ENCODE results near the gene KIAA1549. TPM values are rescaled to one million over a fixed set of nuclear protein-coding genes. Genes with fewer than 3 reads are reported as not detected.
"Not testable (repeated sequence)": the region's sequence is repeated elsewhere in the genome, so short reads cannot be mapped to it uniquely, and the experiment has no call there.

KIAA1549 gene
- 1 to 10 TPM in 1 of 2 donors, under 1 TPM in 1; 0.93 to 1.7 TPM for total RNA-seq

DNA sequence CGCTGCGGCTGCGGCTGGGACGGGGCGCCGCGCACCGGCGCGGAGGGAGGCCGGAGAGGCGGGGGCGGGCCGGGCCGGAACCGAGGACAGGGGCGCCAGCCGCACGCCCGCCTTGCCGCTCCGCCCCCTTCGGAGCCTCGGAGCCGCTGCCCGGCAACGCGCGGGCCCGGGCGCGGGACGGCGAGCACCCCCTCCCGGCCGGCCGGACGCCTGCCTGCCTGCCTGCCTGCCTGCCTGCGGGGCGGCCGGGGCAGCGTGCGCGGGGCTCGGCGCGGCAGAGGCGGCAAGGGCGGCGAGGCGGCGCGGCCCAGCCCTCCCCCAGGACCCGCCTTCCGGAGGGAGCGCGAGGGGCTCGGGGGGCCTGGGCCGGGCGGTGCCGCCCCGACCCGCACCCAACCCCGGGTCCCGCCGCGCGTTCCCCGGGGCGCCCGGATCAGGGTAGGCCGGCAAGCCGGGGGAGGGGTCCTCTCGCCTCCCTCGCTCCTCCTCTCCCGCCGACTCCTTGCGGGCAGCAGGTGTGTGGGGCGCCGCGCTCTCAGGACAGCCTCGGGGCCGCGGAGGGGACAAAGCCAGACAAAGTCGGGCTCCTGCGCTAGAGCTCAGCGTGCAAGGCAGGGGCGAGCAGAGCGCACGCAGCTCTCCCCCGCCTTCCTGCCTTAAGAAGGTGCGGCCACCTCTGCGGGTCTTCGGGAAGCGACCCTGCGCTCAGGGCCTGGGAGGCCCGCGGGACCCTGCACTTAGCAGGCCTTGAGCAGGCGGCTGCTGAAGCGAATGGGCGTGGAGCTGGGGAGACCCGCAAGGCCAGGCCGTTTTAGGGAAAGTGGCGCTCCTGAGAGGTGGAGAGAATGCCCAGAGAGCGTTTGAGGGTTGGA lies at the start of gene KIAA1549:
Gene KIAA1549, minus strand, starts transcription at position 58 of the 872 bp plus-strand sequence. CDS start 120 bp downstream, outside the sequence.
- H3K27ac Mint-ChIP-seq: peak within 1 kb of the TSS; percentile 58
- peak within 1 kb of the TSS; percentile 92 to 93 for H3K4me3 Mint-ChIP-seq
- H3K9me3 Mint-ChIP-seq: no peaks in the 10 kb centered on the region
- peaks cover 22% of the 10 kb centered on the region for H3K4me1 Mint-ChIP-seq (ENCODE audit: low read depth)
- DNase-seq (peak; percentile 76 to 80), ATAC-seq (replicated peaks in 1 of 2) (peak; percentile 93)
- H3K36me3 Mint-ChIP-seq (ENCODE audit: insufficient read depth in 2 of 2): no peaks in the 10 kb centered on the region
- peaks cover 53% of the 10 kb centered on the region for H3K27me3 Mint-ChIP-seq (ENCODE audit: low read depth)

DNA sequence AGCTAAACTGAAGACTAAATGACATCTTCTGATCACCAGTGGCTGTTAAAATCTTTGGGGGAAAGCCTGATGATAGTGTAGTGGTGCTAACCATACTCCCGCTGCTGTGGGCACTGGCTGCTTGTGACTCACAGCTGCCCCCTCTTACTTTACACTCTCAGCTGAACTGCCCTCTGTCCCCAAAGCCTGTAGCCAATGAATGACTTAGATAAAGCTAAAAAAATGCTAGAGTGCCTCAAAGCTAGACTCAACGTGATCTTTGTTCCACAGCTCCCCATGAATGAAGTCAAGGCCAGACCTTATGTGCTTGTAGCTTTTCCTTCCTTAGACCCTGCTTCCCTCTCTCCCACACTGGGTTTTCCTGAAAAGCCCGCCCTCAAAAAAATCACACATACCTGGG lies 48.2 kb upstream of the KIAA1549 start:
- peaks cover 11% of the 10 kb centered on the region for H3K4me1 Mint-ChIP-seq (ENCODE audit: low read depth)
- no peak overlapping the region for H3K4me3 Mint-ChIP-seq
- ATAC-seq (replicated peaks in 1 of 2) (no peak), DNase-seq (no peak)
- H3K27ac Mint-ChIP-seq: no peak overlapping the region
- no peaks in the 10 kb centered on the region for H3K27me3 Mint-ChIP-seq (ENCODE audit: low read depth)
- no peaks in the 10 kb centered on the region for H3K9me3 Mint-ChIP-seq
- peaks cover 4 to 23% of the 10 kb centered on the region in 2 donors for H3K36me3 Mint-ChIP-seq (ENCODE audit: insufficient read depth in 2 of 2)

DNA sequence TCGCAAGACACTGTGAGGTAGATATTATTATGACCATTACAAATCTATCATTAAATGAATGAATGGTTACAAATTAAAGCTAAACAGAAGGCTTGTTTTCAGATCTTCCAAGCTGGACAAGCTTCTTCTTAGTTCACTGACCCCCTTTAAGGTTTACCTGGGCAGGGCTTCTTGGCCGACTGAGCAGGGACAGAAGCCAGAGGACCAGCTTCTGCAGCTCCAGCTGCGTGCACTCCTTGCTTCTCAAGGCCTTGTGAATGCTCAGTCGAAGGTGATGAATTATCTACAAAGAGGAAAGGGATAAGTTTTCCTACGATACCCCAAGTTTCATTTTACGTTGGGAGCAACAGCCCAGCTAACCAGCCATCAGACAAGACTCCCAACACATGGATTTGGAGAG lies 45.4 kb upstream of the KIAA1549 start:
- H3K27ac Mint-ChIP-seq: no peak overlapping the region
- ATAC-seq (replicated peaks in 1 of 2) (no peak), DNase-seq (no peak)
- H3K36me3 Mint-ChIP-seq (ENCODE audit: insufficient read depth in 2 of 2): peaks cover 6 to 25% of the 10 kb centered on the region in 2 donors
- H3K4me3 Mint-ChIP-seq: no peak overlapping the region
- no peaks in the 10 kb centered on the region for H3K4me1 Mint-ChIP-seq (ENCODE audit: low read depth)
- no peaks in the 10 kb centered on the region for H3K27me3 Mint-ChIP-seq (ENCODE audit: low read depth)
- no peaks in the 10 kb centered on the region for H3K9me3 Mint-ChIP-seq

DNA sequence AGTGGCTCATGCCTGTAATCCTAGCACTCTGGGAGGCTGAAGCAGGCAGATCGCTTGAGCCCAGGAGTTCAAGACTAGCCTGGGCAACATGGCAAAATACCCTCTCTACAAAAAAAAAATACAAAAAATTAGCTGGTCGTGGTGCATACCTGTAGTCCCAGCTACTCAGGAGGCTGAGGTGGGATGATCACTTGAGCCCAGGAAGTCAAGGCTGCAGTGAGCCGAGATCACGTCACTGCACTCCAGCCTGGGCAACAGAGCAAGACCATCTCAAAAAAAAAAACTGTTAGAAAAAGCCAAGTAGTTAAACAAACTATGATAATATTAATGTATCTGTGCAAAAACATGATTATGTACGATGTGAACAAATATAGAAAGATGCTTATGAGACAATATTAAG lies 44.7 kb upstream of the KIAA1549 start:
- H3K36me3 Mint-ChIP-seq (ENCODE audit: insufficient read depth in 2 of 2): peaks cover 6 to 27% of the 10 kb centered on the region in 2 donors
- ATAC-seq (replicated peaks in 1 of 2); H3K27ac Mint-ChIP-seq; H3K9me3 Mint-ChIP-seq; H3K27me3 Mint-ChIP-seq (ENCODE audit: low read depth); H3K4me1 Mint-ChIP-seq (ENCODE audit: low read depth); H3K4me3 Mint-ChIP-seq; DNase-seq: not testable (repeated sequence)

DNA sequence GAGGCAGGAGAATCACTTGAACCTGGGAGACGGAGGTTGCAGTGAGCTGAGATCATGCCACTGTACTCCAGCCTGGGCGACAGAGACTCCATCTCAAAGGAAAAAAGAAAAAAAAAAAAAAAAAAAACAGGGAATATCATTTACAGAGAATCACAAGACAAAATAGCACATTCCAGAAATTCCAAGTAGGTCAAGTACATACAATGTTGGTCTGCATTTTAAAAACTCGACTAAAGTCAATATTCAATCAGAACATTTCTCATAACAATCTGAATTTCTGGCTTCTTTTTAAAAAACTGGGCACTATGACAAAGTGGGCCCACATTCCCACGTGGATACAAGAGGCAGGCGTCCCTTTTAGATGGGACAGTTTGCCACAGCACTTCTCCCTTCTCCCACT lies 41.9 kb upstream of the KIAA1549 start:
- Mint-ChIP-seq H3K36me3 (ENCODE audit: insufficient read depth in 2 of 2) (peaks cover 2 to 19% of the 10 kb centered on the region in 2 donors), H3K27ac (no peak overlapping the region), H3K4me1 (ENCODE audit: low read depth) (no peaks in the 10 kb centered on the region), H3K4me3 (no peak overlapping the region), H3K9me3 (no peaks in the 10 kb centered on the region), H3K27me3 (ENCODE audit: low read depth) (no peaks in the 10 kb centered on the region)
- ATAC-seq (replicated peaks in 1 of 2) (no peak), DNase-seq (no peak)

DNA sequence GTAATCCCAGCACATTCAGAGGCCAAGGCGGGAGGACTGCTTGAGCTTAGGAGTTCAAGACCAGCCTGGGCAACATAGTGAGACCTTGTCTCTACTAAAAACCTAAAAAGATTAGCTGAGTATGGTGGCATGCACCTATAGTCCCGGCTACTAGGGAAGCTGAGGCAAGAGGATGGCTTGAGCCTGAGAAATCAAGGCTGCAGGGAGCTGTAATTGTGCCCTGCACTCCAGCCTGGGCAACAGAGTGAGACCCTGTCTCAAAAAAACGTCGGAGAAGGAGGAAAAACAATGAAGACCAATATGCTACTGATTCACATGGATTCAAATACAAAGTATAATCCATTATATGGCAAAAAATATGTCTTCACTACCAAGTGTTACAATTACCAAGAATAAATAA lies 41.1 kb upstream of the KIAA1549 start:
- H3K27ac Mint-ChIP-seq: no peak overlapping the region

DNA sequence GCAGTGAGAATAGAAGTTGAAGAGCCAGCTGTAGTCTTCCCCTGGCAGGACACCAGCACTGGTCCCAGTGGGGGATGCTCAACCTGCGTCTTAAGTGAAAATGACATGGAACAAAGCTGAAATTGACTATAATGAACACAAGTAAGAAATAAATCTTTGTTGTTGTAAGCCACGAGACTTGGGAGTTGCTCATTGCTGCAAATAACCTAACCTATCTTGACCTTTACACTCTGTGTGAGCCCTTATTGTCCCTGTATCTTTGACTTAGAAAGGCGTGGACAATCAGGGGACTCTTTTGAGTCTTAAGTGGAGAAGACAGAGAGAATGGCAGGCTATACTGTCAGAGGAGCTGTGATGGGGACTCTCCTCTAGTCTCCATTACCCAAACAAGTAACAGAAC lies 37.7 kb upstream of the KIAA1549 start:
- peaks cover 8% of the 10 kb centered on the region for H3K4me1 Mint-ChIP-seq (ENCODE audit: low read depth)
- H3K27me3 Mint-ChIP-seq (ENCODE audit: low read depth): peaks cover 3% of the 10 kb centered on the region
- ATAC-seq (replicated peaks in 1 of 2) (no peak), DNase-seq (no peak)
- no peak overlapping the region for H3K4me3 Mint-ChIP-seq
- H3K27ac Mint-ChIP-seq: no peak overlapping the region
- no peaks in the 10 kb centered on the region for H3K9me3 Mint-ChIP-seq
- peaks cover 2 to 9% of the 10 kb centered on the region in 2 donors for H3K36me3 Mint-ChIP-seq (ENCODE audit: insufficient read depth in 2 of 2)

More for the DNA sequence above, 41.1 kb upstream of the KIAA1549 start:
- Mint-ChIP-seq H3K27me3 (ENCODE audit: low read depth) (no peaks in the 10 kb centered on the region), H3K9me3 (no peaks in the 10 kb centered on the region), H3K4me3 (no peak overlapping the region), H3K4me1 (ENCODE audit: low read depth) (peaks cover 3% of the 10 kb centered on the region), H3K36me3 (ENCODE audit: insufficient read depth in 2 of 2) (peaks cover 2 to 19% of the 10 kb centered on the region in 2 donors)
- DNase-seq (no peak), ATAC-seq (replicated peaks in 1 of 2) (no peak)

DNA sequence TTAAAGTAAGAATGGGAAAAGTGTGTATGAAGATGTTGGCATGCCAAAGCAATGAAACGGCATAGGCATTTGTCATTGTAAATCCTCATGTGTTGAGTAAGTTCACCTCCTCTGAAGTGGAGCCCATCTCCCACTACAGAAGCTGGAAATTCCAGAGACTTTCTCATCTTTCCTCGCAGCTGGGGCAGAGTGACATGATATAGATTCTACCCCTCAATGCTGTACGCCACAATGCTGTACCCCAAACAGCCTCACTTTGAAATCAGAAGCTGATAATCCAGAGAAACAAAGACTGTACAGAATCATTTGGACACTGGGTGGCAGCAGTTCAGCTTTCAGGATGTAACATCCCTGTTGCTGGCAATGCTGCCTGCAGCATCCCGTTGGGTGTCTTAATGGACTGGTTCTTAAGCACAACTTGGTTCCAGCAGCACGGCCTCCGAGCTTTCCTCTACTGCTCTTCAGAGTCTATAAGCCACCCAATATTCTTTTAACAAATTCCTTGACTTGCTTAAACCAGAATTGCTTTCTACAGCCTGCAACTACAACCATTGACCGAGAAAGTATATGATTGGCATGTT lies 35.8 kb upstream of the KIAA1549 start:
- peaks cover 0 to 3% of the 10 kb centered on the region in 2 donors for H3K36me3 Mint-ChIP-seq (ENCODE audit: insufficient read depth in 2 of 2)
- H3K27ac Mint-ChIP-seq: no peak overlapping the region
- no peaks in the 10 kb centered on the region for H3K9me3 Mint-ChIP-seq
- ATAC-seq (replicated peaks in 1 of 2): peak; percentile 87 to 91
- H3K4me1 Mint-ChIP-seq (ENCODE audit: low read depth): peaks cover 8% of the 10 kb centered on the region
- no peak overlapping the region for H3K4me3 Mint-ChIP-seq
- DNase-seq: peak; percentile 59 to 60
- peaks cover 9% of the 10 kb centered on the region for H3K27me3 Mint-ChIP-seq (ENCODE audit: low read depth)

DNA sequence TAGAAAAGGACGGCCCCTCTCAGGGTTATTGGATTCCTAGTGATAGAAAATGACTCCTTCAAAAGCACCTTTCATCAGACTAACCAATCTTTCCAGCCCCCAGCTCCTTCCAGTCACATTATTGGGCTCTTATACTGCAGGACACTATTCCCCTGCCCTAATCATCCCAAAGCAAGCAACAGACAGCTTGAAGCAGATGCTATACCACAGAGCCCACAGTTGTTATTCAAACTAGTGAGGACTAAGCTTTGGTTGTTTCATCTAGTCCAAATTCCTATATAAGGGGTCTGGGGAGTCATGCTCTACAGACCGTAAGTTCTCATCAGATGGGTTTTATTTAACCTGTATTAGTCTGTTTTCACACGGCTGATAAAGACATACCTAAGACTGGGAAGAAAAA lies 30.2 kb upstream of the KIAA1549 start:
- H3K27me3 Mint-ChIP-seq (ENCODE audit: low read depth): peaks cover 9% of the 10 kb centered on the region
- H3K36me3 Mint-ChIP-seq (ENCODE audit: insufficient read depth in 2 of 2): no peaks in the 10 kb centered on the region
- H3K9me3 Mint-ChIP-seq: no peaks in the 10 kb centered on the region
- no peak overlapping the region for H3K4me3 Mint-ChIP-seq
- no peak for ATAC-seq (replicated peaks in 1 of 2)
- DNase-seq: no peak
- H3K27ac Mint-ChIP-seq: no peak overlapping the region
- H3K4me1 Mint-ChIP-seq (ENCODE audit: low read depth): no peaks in the 10 kb centered on the region

DNA sequence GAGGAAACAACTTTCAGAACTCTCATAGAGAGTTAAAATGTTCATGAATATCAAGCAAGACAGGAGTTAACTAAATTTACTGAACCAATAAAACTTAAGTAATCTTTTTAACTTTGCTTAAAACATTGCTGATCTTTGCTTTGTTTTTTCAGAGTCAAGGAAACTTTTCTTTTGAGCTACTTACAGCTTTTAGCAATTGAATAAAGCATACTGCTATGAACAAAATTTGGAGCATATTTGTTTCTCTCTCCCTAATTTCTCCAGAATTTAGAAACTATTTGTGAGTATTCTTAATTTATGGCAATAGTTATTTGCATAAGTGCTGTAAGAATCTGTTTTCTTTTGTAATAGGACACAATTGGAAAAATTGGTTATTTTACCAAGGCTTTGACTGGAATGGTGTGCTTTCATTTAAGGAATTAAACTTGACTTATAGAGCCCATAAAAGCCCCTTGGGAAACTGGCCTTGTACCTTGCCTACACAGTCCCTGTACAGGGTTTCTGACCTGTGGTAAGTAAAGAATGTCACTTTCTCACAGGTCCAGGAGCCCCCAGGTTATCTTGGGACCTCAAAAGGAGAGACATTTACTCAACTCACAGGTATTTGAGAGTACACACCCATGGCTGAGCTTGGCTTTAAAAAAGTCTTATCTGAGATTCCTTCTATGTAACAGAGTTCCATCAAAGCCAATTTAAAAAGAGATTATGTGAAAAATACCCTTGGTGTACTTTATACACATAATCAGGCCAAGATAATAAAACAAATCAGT lies 23.3 kb upstream of the KIAA1549 start:
- no peak for ATAC-seq (replicated peaks in 1 of 2)
- no peak for DNase-seq
- Mint-ChIP-seq H3K4me1 (ENCODE audit: low read depth) (no peaks in the 10 kb centered on the region), H3K36me3 (ENCODE audit: insufficient read depth in 2 of 2) (peaks cover 5% of the 10 kb centered on the region in 2 donors), H3K4me3 (no peak overlapping the region), H3K9me3 (peaks cover 7 to 10% of the 10 kb centered on the region in 2 donors), H3K27me3 (ENCODE audit: low read depth) (no peaks in the 10 kb centered on the region), H3K27ac (no peak overlapping the region)

DNA sequence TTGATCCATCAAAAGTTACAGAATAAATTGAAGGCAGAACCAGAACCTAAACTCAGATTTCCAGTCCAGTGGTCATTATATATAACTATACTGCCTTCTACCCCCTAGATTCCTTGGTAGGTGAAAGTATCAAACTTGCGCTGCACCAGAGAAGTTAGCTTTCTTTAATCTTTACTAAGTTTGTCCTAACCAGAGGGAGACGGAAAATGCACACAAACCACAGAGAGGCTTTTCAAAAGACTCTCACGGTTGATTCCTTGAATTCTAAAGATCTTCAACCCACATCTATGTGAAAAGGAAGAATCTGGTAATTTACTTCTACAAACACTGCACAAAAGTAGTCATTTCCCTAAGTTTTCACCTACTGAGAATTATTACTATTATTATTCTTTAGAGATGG lies 18.2 kb upstream of the KIAA1549 start:
- ATAC-seq (replicated peaks in 1 of 2) (no peak), DNase-seq (no peak)
- H3K4me1 Mint-ChIP-seq (ENCODE audit: low read depth): no peaks in the 10 kb centered on the region

DNA sequence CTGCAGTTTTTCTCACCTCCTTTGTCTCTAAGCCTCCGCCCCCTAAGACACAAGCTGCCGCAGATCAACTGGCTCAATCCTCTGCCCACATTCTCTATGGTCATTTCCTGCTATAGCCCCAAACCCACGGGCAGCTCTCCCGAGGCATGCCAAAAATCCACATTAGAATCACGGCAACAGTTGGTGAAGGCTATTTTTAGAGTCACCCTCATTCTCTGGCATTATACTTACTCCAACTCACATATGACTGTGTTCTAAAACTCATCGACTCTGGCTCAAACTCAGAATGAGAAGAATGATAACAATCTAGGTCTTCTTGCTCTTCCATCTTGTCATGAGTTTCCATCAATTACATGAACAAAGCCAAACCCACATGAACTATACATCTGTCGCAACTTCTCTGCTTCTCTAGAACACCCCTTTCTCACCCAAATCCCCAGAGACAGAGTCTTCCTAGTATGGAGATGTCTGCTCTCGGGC lies 10.9 kb upstream of the KIAA1549 start:
- Mint-ChIP-seq H3K27me3 (ENCODE audit: low read depth) (peaks cover 30% of the 10 kb centered on the region), H3K27ac (no peak overlapping the region), H3K9me3 (peaks cover 0 to 7% of the 10 kb centered on the region in 2 donors), H3K4me3 (no peak overlapping the region), H3K36me3 (ENCODE audit: insufficient read depth in 2 of 2) (peaks cover 0 to 2% of the 10 kb centered on the region in 2 donors), H3K4me1 (ENCODE audit: low read depth) (peaks cover 8% of the 10 kb centered on the region)
- no peak for DNase-seq
- peak; percentile 63 to 73 for ATAC-seq (replicated peaks in 1 of 2)

More for the DNA sequence above, 18.2 kb upstream of the KIAA1549 start:
- Mint-ChIP-seq H3K4me3 (no peak overlapping the region), H3K9me3 (peaks cover 0 to 4% of the 10 kb centered on the region in 2 donors), H3K27me3 (ENCODE audit: low read depth) (no peaks in the 10 kb centered on the region), H3K27ac (no peak overlapping the region), H3K36me3 (ENCODE audit: insufficient read depth in 2 of 2) (peaks cover 1 to 4% of the 10 kb centered on the region in 2 donors)

DNA sequence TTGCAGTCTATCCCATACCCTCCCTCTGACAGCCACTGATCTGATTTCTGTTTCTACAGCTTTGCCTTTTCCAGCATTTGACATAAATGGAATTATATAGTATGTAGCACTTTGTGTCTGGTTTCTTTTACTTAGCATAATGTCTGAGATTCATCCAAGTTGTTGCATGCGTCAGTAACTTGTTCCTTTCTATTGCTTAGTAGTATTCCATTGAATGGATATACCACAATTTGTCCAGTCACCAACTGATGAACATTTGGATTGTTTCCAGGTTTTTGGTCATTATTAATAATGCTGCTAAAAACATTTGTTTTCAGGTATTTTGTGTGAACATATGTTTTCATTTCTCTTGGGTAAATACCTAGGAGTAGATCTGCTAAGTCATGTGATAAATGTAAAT lies 6.5 kb upstream of the KIAA1549 start:
- no peak overlapping the region for H3K4me3 Mint-ChIP-seq
- H3K27ac Mint-ChIP-seq: no peak overlapping the region
- DNase-seq: no peak
- peaks cover 0 to 7% of the 10 kb centered on the region in 2 donors for H3K9me3 Mint-ChIP-seq
- H3K4me1 Mint-ChIP-seq (ENCODE audit: low read depth): peaks cover 8% of the 10 kb centered on the region
- peaks cover 35% of the 10 kb centered on the region for H3K27me3 Mint-ChIP-seq (ENCODE audit: low read depth)
- no peak for ATAC-seq (replicated peaks in 1 of 2)
- peaks cover 0 to 2% of the 10 kb centered on the region in 2 donors for H3K36me3 Mint-ChIP-seq (ENCODE audit: insufficient read depth in 2 of 2)

Data from activated T-cell treated with anti-CD3 and anti-CD28 coated beads, Interleukin-2, amount 50 U/mL, for 72 hours (primary cell).